ENCODE measurements around the gene SERP2.

SERP2 gene

DNA sequence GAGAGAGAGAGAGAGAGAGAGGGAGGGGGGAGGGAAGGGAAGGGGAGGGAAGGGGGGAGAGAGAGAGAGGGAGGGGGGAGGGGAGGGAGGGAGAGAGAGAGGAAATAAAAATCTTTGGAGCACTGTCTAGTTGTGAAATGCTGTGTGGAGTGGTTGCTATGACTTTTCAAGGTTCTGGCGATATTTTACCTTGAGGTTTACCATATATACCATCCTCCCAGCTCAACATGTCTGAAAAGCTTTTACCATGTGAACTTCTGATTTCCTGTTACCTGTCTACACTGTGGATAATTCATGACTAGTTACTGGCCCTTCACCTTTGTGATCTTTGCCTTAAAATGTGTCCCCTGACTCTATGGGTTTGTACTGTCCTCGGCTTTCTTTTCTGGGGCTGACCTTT lies 38.2 kb downstream of the SERP2 start:
- no peak for DNase-seq (ENCODE audit: low spot score)

DNA sequence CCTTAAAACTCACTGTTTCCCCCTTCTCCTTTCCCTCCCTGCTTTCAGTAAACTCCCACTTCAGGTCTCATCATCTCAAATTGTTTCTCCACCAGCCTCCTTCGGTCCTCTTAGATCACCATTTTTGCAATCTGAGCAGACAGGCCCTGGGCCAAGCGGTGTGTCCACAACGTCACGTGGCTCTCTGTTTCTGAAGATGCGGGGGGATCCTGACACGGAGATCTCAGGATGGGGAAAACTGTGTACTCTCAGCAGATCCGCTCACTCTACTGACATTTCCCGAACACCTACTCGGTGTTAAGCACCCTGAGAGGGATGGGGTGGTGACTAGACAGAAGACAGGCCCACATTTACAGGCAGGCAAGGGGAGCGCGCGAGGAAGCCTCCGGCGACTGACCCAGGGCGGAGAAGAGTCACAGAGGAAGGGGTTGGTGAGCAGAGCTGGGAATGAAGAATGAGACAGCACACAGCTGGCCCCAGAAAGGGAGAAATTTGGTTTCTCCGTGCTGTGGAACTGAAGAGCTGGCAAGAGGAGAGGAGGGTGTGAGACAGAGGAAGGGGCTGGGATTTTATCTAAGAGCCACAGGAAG lies 38.8 kb downstream of the SERP2 start:
- DNase-seq (ENCODE audit: low spot score), result no peak

DNA sequence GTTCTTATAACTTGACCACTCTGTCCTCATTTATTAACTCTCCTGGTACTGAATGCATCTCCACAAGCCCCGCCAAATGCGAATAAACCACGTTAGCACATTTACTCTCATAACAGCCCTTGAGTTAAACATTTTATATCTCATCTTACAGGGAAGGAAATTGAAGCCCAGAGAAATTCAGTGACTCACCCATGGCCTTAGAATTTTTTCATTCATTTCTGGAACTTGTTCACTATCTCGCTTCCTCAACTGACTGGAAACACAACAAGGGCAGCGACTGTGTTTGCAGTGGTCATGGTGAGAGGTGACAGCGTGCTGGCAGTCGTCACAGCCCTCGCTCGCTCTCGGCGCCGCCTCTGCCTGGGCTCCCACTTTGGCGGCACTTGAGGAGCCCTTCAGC lies 39.5 kb downstream of the SERP2 start:
- DNase-seq (ENCODE audit: low spot score), result no peak

DNA sequence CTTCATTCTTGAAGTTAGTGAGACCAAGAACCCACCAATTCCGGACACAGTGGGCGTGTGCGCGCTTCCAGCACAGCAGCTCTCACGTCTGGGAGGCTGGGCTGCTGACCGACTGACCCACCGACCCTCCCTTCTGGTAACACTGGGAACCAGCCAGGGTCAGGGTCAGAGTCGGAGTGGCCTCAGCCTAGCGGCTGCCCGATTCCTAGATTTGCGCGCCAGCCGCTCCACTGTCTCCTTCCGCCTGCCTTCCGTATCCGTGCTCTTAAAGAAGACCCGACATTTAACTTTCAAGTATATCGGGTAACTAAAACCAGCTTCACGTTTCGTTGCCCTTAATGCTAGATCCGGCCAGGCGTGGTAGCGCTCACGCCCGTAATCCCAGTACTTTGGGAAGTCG lies 41.1 kb downstream of the SERP2 start:
- no peak for DNase-seq (ENCODE audit: low spot score)

GRCh38 chr13:44415815-44416214 lies 42.2 kb downstream of the SERP2 start:
- no peak for DNase-seq (ENCODE audit: low spot score)

DNA sequence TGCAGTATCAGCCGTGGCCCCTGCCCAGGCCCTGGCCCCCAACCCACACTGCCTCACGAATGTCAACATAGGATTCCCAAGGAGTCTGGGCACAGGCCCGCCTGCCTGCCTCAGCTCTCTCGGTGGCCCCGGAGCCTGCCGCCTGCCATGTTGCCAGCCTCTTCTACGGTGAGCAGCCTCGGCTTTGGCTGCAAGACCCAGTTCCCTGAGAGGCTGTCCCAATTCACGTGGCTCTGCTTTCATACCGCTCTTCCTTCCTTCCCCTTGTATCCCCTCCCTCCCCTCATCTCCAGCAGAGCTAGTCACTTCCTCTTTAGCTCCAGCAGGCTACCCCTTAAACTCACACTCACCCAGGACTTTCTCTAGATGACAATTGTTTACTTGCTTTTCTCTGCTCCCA lies 42.7 kb downstream of the SERP2 start:
- peak; percentile 14 for DNase-seq (ENCODE audit: low spot score)

DNA sequence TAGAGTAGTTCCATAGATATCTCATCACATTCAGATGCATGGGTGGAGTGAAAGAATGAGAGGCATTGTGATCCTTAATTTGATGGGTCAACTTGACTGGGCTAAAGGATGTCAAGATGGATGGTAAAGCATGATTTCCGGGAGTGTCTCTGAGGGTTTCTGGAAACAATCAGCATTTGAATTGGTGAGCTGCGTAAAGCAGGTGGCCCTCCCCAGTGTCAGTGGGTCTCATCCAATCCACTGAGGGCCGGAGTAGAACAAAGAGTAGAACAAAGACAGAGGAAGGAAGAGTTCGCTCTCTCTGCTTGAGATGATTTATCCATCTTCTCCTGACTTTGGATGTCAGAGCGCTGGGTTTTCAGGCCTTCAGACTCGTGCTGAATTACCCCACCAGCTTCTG lies 43.1 kb downstream of the SERP2 start:
- DNase-seq (ENCODE audit: low spot score), result no peak

DNA sequence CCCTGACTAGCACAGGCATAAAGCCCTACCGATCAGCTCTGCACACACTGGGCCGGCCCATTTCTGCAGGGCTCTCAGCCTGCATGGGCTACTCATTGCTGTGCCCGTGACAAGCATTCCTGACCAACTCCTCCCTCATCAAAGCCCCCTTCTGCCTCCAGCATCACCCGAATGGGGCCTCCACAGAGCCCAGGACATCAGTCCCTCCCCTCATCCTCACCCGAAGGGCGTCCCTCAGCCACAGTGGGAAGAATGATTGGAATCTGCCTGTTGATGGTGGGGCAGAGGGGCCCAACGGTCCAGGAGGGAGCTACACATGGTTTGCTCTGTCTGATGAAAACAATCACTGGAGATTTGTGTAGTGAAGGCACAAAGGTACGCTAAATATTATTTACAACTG lies 43.8 kb downstream of the SERP2 start:
- DNase-seq (ENCODE audit: low spot score), result no peak

DNA sequence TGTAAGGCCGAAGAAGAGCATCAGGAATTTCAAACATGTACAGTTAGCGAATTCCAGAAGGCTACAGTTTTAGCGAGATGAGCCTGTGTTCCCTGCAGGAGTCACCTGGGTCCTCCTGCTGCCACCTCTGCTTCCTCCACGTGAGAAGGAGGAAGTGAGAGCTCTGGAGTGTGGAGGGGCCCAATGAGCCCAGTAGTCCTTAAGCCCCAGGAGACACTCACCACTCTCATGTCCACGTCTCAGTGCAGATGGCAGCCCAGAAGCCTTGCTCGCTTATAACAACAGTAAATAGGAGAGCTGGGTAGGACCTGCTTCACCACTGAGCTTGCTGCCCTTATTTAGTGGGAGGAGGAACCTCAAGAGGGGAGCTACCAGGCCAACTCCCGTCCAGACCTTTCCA lies 44.3 kb downstream of the SERP2 start:
- DNase-seq (ENCODE audit: low spot score), result no peak

- DNase-seq (ENCODE audit: low spot score), result no peak
Observed at GRCh38 chr13:44420376-44421220, 47.0 kb downstream of the SERP2 start.

DNA sequence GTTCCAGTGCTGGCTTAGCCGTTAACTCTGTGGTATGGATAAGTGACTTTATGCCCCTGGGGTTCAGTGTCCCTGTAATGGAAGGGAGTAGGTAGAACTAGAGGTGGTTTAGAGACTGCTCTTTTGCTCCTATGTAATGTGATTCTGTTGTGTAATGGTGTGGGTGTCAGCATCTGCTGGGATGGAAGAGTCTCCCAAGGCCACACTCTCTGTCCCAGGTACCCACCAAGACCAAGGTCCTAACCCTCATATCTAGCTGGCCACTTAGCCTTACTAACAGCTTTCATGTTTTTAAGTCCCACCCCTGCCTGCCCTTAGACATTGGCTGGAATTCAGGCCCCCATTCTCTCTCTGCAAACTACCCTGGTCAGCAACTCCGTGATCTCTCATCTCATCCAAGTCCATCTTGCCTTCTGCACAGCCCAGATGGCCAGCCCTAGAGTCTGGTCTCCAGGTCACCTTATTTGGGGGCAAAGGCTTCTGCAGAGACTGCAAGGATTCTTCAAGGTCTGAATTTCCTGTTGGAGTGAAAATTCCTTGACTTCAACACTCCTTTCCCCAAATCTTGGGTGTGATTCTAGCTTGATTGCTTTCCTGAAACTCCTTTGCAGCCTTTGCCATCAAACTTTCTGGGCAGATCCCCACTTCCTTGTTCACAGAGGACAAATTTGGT lies 48.4 kb downstream of the SERP2 start:
- DNase-seq (ENCODE audit: low spot score), result no peak

DNA sequence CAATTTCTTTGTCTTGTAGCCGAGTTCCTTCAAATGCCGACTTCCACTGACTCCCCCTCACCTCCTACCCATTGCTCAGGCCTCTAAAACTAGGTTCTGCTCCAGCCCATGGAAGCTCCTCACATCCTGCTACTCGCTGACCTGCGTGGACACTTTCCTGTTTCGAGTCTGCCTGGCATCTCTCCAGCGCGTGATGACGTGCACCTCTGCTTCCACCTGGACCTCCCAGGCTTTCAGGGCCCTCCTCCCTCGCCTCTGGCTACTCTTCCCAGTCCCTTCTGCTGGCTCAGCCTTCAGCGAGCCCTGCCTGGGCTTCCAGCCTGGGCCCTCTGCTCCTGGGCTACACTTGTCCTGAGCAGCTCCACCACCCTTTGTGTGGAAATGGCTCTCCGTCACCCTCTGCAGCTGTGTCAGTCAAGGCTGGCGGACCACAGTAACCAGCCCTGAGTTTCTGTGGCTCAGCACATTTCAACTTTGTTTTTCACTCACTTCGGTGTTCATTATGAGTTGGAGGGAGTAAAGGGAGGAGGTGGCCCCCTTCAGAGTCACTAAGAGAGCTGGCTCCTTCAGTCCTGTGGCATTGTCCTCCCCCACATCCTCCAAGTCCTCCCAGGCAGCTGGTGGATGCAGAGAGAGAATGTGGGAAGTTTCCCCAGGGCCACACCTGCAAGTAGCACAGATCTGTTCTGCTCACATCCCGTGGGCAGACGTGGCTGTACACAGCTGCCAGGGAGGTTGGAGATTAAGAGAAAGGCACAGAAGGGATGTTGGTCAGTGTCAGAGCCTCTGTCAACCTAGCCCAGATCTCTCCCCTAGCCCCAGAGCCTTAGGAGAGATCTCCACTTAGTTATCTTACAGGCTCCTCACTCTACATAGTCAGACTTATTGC lies 49.4 kb downstream of the SERP2 start:
- peak; percentile 27 for DNase-seq (ENCODE audit: low spot score)

DNA sequence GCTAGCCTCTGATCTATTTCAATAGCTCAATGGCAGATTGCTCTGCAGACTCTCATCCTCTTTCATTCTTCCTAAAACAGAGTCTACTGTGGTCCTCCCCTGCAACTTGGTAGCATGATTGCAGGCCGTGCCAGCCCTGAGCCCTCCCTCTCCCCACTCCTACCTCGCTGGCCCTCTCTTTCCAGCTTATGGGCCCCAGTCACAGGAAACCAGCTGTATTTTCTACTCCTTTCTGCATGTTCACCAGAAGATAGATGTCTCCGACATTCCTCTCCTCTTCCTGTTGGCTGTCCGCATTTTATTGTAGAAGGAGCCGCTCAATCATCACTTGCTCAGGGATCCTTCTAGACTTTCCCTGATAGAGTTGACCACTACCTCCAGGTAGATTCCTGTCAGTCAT lies 50.2 kb downstream of the SERP2 start:
- DNase-seq (ENCODE audit: low spot score), result no peak

DNA sequence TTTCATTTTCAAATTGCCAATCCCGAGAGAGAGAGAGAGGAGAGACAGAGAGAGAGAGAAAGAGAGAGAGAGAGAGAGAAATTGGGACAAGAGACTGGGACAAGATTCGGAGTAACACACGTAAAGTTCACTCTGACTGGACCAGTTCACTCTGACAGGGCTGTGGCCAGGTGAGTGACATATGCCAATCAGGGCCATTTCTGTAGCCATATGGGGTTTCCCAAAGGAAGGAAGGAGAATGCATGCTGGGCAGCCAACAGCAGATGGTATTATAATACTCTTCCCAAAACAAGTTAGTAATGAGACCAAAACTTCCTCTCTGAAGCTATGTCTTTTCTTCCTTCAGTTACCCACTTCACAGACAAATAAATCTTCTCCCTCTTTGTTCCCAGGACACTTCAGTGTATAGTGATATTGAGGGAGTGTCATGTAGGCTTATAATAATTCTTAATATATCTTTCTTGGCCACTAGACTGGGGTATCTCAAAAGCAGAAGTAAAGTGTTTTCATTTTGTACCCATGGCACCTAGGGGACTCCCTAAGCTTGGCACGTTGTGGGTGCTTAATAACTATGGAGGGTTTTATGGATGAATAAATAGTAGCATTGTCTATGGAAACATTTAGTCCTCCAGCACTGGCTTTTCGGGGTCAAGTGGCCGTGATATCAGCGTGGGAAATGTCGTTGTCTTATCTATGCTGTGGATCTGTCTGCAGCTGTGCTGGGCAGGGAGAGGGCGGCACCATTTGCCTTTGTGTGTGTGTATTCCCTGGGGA lies 51.6 kb downstream of the SERP2 start:
- no peak for DNase-seq (ENCODE audit: low spot score)

DNA sequence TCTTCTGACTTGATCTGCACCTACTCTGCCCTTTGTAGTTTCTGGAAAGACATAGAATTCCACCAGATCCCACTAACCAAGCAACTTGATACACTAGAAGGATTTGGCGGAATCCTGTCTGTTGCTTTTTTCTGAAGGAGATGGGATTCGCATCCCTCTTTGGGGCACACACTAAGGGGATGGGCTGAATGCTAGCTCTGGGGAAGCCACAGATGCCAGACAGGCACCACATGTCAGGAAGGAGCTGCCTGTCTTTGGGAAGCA lies 52.1 kb downstream of the SERP2 start:
- no peak for DNase-seq (ENCODE audit: low spot score)

- DNase-seq (ENCODE audit: low spot score), result no peak
Observed at GRCh38 chr13:44426461-44426860, 52.8 kb downstream of the SERP2 start.

- DNase-seq (ENCODE audit: low spot score), result no peak
Observed at GRCh38 chr13:44429311-44429710, 55.7 kb downstream of the SERP2 start.

DNA sequence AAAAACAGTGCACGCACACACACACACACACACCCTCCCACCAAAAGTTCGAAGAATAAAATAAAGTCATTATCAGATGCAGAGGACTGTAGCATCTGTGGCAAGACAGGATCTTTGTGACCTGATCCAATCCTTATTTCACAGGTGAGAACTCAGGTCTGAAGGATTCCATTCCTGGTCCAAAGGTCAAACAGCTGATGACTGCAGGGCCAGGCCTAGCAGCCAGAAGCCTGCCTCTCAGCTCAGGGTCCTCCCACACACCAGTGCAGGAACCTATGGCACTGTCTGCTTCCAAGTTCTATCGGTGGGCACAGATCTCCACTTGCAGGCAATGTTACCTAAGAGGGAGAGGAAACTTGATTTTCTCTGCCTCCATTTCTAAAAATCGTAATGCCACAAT lies 57.5 kb downstream of the SERP2 start:
- DNase-seq (ENCODE audit: low spot score), result no peak

DNA sequence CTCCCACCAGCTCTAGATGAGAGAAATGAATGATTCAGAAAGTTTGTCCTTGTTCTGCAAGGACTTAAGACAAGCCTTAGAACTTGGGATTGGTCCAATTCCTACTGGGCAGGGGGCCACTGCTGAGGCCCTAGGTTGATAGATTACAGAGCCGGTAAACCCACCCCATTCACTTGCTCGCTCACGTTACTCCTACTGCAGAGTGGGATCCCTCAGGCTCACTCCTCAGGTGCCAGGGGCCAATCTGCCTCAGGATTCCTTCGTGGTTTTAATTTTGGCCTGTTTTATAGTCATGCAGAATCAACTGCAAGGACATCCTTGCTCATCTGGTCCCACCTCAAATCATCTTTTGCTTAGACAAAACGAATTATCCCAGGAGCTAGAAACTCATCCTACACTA lies 59.0 kb downstream of the SERP2 start:
- no peak for DNase-seq (ENCODE audit: low spot score)

DNA sequence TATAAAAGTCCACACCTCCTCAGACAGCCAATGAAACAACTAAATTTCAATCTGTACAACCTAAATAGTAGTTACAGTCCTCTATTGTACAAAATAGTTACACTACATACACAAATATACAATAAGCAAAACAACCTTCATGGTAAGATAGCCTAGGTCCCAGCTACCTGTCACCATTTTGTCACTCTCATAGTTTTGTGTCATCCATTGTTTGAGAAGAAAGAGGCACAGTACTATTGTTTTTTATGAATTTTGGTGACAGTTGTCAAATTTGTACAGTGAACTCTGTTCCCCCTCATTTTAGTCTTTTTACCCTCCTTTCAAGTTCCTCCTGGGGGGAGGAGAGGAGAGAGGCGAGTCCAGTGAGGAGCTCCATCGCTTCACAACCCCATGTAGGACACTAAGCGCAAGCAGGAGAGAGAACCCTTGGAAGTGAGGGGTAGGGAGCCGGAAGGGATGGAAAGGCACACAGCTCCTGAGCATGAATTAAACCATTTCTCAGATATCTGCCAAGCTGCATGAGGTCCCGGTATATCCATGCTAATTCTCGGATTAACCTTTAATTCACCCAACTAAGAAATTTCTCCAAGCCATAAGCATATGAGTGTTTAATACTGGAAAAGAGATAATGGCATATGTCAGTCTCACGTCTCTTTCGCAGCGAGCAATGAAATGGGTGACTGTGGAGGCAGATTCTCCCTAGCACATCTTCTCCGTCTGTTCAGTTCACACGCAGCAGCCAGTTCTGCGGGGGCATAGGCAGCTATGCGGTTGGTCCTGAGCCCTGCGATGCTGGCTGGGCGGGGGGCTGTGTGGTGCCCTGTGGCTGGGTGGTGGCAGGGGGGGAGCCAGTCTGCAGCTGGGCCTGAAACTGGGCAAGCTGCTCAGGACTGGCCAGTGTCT lies 60.5 kb downstream of the SERP2 start:
- DNase-seq (ENCODE audit: low spot score), result no peak

- DNase-seq (ENCODE audit: low spot score), result no peak
Observed at GRCh38 chr13:44434766-44435141, 61.1 kb downstream of the SERP2 start.
